Lower lobe of right lung (tissue), 2 donors: ENCODE measurements around the gene ARAP1. TPM values are rescaled to one million over a fixed set of nuclear protein-coding genes. Genes with fewer than 3 reads are reported as not detected.

Source experiments
- ATAC-seq, 2 donors: fragments of 200-7000 bp; cut with Tn5 transposase; one replicate each; pipeline ENCODE4 v1.9.1; 2020 to 2022; ENCODE audit warnings: mild to moderate bottlenecking in 2 of 2, moderate library complexity in 2 of 2
- DNase-seq: peaks from one replicate; pipeline ENCODE4 v3.0.0-alpha.2; 2020
- H3K27ac ChIP-seq: fragments of 200-600 bp; one replicate; pipeline ENCODE4 v1.8.0; 2022
- H3K27me3 ChIP-seq: fragments of 200-600 bp; one replicate; pipeline ENCODE4 v1.8.0; 2022; ENCODE audit warnings: low read depth
- H3K36me3 ChIP-seq: fragments of 200-600 bp; one replicate; pipeline ENCODE4 v1.8.0; 2022; ENCODE audit warnings: mild to moderate bottlenecking
- H3K4me1 ChIP-seq: fragments of 200-600 bp; one replicate; pipeline ENCODE4 v1.8.0; 2022
- H3K4me3 ChIP-seq: fragments of 200-600 bp; one replicate; pipeline ENCODE4 v1.8.0; 2022; ENCODE audit warnings: mild to moderate bottlenecking
- H3K9me3 ChIP-seq: fragments of 200-600 bp; one replicate; pipeline ENCODE4 v1.8.0; 2022
- CTCF ChIP-seq: fragments of 200-600 bp; IDR thresholded peaks from one replicate; pipeline ENCODE4 v1.8.0; 2022; ENCODE audit warnings: antibody characterized with exemption, mild to moderate bottlenecking
- intact Hi-C: fragments of 100-400 bp; cut with DNase I; formaldehyde crosslinking; loops from one replicate; pipeline ENCODE4 v1.11.0; 2022
- total RNA-seq: library from RNA; stranded (reverse); fragmentation: NEBNext Ultra II Directional; extraction: Animal tissue kit (Norgen Biotek cat#: 25700); gene quantifications from one replicate; pipeline ENCODE4 v1.2.1, GENCODE V29; 2021
- donor health status: DM: no; HTN: yes; CAD: no; lungs with severe emphysema.

ARAP1 gene
- total RNA-seq, 1 donor from 2014 or later: 276 TPM

- Histone ChIP-seq H3K36me3 (no peaks in the 10 kb centered on the region), H3K27ac (peak overlapping the region; percentile 64), H3K4me3 (peak overlapping the region; percentile 62), H3K27me3 (peaks cover 5% of the 10 kb centered on the region), H3K9me3 (no peaks in the 10 kb centered on the region), H3K4me1 (peaks cover 50% of the 10 kb centered on the region)
- DNase-seq (peak; percentile 64), ATAC-seq (peak; percentile 37 to 67)
- TF ChIP-seq CTCF: no peak
- intact Hi-C loops: no loop called here
Observed at GRCh38 chr11:72781313-72782080, 29.3 kb upstream of the ARAP1 start.

- peak overlapping the region; percentile 62 for H3K4me3 ChIP-seq
- H3K36me3 ChIP-seq: no peaks in the 10 kb centered on the region
- H3K9me3 ChIP-seq: no peaks in the 10 kb centered on the region
- no peak for TF ChIP-seq CTCF
- peaks cover 5% of the 10 kb centered on the region for H3K27me3 ChIP-seq
- peak; percentile 54 to 62 for ATAC-seq
- intact Hi-C loops: no loop called here
- peaks cover 52% of the 10 kb centered on the region for H3K4me1 ChIP-seq
- H3K27ac ChIP-seq: peak overlapping the region; percentile 64
- peak; percentile 78 for DNase-seq
Observed at GRCh38 chr11:72781063-72781312, 28.8 kb upstream of the ARAP1 start.

GRCh38 chr11:72780296-72781062 is 28.3 kb upstream of the ARAP1 start:
- ATAC-seq (no peak), DNase-seq (no peak)
- Histone ChIP-seq H3K27ac (peak overlapping the region; percentile 64), H3K9me3 (no peaks in the 10 kb centered on the region), H3K27me3 (peaks cover 5% of the 10 kb centered on the region), H3K4me1 (peaks cover 54% of the 10 kb centered on the region), H3K4me3 (peak overlapping the region; percentile 62), H3K36me3 (no peaks in the 10 kb centered on the region)
- TF ChIP-seq CTCF: no peak
- intact Hi-C loops: no loop called here

- Histone ChIP-seq H3K4me1 (peaks cover 54% of the 10 kb centered on the region), H3K36me3 (no peaks in the 10 kb centered on the region), H3K4me3 (peak overlapping the region; percentile 62), H3K27me3 (peaks cover 5% of the 10 kb centered on the region), H3K27ac (no peak overlapping the region), H3K9me3 (no peaks in the 10 kb centered on the region)
- ATAC-seq: no peak
- no peak for DNase-seq
- TF ChIP-seq CTCF: no peak
- intact Hi-C loops: no loop called here
Observed at GRCh38 chr11:72779495-72780128, 27.4 kb upstream of the ARAP1 start.

- ATAC-seq (peak; percentile 10 to 13), DNase-seq (no peak)
- intact Hi-C loops: no loop called here
- Histone ChIP-seq H3K27me3 (peaks cover 5% of the 10 kb centered on the region), H3K9me3 (no peaks in the 10 kb centered on the region), H3K4me1 (peaks cover 54% of the 10 kb centered on the region), H3K36me3 (no peaks in the 10 kb centered on the region), H3K27ac (no peak overlapping the region), H3K4me3 (peak overlapping the region; percentile 62)
- no peak for TF ChIP-seq CTCF
Observed at GRCh38 chr11:72778535-72779494, 26.6 kb upstream of the ARAP1 start.
